Caki2 (cell line): Measurements from ENCODE around the gene ADAM8. TPM values are rescaled to one million over a fixed set of nuclear protein-coding genes. Genes with fewer than 3 reads are reported as not detected.
A peak's percentile ranks its signal among the peaks of the same experiment; 100 is the strongest.
"Not testable (repeated sequence)": the region's sequence is repeated elsewhere in the genome, so short reads cannot be mapped to it uniquely, and the experiment has no call there.

Experiments used
- DNase-seq: peaks from one replicate; pipeline ENCODE4 v3.0.0-alpha.2; 2015; ENCODE audit warnings: low read depth
- in situ Hi-C: cut with HindIII; loops from 2 replicates; pipeline ENCODE4 v1.10.0; 2016; ENCODE audit warnings: low sequenced_read_pairs, low pct_unique_long_range_greater_than_20kb, mixed read lengths
- total RNA-seq: library from RNA; depleted of rRNA; stranded (reverse); fragments of >200 nt; shearing (Covaris generic); gene quantifications from 2 replicates; pipeline ENCODE4 v1.2.3, GENCODE V29; 2014; ENCODE audit warnings: low replicate concordance; rRNA removed

The ADAM8 gene
- total RNA-seq: 0.55 and 2.9 TPM in 2 replicates

DNA sequence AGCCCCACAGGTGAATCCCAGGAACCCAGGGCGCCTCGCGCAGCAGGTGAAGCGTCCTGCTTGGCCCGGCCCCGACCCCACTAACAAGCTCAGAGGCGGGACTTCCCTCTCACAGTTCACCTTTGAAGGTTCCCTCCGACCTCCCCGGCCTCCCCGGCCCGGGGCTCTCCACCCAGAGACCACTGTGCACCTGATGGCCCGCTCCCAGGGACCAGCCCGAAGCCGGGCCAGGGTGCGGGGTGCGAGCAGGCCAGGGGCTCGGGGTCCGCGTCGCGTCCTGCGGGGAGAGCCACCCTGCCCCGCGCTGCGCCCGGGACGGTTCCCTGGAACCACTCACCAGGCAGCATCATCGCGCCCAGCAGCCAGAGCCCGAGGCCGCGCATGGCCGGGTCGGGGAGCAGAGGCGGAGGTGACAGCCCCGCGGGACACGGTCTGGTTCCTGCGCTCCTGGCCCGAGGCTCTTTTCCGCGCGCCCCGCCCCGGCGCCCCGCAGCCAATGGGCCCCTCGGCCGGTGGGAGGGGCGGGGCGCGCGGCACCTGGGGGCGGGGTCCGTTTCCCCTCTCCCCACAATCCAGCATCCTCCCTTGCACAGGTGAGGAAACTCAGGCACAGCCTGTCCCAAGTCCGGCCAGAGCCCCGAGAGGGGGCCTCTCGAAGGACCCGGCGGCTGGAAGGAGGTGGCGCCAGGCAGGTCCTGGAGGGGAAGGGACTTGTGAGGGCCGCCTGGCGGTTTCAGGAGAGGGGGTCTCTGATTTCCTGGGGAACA lies at the start of gene ADAM8:
Gene ADAM8 (minus strand): TSS at position 434 of the 767 bp plus-strand sequence. CDS start 51 bp downstream, at position 383.
- no peak for DNase-seq
- in situ Hi-C loops: no loop called here

DNA sequence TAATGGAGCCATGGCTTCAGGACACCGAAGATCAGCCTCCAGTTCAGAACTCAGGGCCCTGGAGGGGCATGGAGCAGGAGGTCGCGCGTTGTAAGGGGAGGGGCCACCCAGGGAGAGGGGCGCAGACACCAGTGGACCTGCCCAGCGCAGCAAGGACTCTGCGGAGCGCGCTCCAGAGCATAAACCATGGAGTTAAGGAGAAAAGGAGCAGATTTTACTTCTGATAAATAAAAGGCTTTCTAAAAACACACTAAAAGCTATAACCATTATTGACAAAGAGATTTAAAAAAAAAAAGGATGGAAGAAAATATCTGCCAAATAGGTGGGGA lies 49.5 kb upstream of the ADAM8 start:
- DNase-seq: no peak
- in situ Hi-C loops: no loop called here

DNA sequence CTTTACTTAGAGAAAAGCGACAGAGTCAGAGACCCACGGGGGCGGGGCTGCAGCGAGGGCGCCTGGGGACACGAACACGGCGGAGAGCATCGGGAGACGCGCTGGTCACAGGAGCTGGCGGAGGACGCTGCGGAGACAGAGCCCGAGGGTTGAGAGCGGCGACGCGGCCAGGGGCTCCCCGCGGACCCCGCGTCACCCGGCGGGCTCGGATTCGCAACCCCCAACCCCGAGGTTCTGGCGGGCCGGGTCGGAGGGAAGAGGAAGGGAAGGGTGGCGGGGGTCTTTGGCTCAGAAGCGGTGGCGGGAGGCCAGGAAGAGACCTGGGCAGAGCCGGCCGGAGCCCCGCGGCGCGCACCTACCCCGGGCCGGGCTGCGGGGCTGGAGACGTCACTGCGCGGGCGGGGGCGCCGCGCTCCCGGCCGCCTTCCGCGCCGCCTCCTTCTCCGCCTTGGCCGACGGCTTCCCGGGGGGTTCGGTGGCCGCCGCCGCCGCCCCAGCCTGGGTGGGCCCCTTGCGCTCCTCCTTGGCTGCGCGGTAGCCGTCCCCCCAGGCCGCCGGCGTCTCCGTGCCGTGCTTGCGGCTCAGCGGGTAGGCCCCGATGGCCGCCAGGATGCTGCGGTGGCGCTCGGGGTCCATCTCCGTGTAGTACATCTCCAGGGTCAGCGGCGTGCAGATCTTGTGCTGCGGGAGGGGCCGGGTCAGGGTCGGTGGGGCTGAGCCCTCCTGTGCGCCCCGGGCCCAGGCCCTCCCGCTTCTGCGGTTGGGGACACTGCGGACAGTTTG lies 49.0 kb upstream of the ADAM8 start:
- in situ Hi-C loops: no loop called here
- no peak for DNase-seq

DNA sequence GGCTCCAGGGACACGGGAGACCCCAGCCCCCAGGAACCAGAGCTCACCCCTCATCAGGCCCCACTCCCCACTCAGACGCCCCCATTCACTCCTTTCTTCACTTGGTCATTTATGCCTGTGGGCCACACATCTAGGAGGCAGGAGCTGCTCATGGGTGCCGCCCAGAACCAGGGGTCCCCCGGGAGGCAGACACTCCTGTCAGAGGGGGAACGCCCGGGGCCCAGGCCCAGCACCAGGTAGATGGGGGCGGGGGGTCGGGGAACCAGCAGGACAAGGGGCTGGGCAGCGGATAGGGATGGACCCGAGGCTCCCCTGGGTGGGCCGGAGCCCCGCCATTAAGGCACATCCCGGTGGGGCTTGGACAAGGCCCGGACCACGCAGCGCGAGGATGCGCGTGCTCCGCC lies 48.2 kb upstream of the ADAM8 start:
- DNase-seq: no peak
- in situ Hi-C loops: no loop called here

DNA sequence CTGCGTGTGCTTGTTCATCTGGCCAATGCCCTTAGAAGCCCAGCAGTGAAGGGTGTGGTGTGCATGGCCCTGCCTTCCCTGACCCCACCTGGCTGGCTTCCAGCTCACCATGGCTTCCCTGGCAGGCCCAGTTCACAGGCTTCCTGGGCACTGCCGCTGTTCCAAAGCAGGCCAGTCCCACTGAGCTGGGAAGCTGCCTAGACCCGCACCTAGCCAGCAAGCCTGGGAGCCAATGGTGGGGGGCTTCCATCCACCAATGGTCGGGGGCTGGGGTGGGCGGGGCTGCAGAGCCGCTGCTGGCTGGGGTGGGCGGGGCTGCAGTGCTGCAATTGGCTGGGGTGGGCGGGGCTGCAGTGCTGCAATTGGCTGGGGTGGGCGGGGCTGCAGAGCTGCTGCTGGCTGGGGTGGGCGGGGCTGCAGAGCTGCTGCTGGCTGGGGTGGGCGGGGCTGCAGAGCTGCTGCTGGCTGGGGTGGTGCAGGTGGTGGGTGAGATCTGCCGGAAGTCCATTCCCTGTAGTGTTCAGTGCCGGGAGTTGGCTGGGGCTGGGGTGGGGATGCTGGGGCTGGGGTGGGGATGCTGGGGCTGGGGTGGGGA lies 47.6 kb upstream of the ADAM8 start:
- in situ Hi-C loops: no loop called here
- peak; percentile 65 for DNase-seq

DNA sequence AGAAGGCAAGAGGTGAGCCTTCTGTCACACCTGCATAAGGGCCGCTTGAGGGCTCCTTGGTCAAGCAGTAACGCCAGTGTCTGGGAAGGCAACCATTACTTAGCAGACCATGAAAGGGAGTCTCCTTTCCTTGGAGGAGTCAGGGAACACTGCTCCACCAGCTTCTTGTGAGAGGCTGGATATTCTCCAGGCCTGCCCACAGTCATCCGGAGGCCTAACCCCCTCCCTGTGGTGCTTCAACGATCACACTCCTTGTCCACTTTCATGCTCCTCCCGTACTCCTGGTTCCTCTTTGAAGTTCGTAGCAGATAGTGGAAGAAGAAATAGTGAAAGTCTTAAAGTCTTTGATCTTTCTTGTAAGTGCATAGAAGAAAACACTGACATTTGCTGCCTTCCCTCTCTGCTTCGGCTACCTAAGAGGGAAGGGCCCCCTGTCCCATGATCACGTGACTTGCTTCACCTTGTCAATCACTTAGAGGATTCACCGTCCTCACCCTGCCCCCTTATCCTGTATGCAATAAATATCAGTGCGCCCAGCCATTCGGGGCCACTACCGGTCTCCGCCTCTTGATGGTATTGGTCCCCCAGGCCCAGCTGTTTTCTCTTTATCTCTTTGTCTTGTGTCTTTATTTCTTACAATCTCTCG lies 45.5 kb upstream of the ADAM8 start:
- DNase-seq, in situ Hi-C loops: not testable (repeated sequence)

DNA sequence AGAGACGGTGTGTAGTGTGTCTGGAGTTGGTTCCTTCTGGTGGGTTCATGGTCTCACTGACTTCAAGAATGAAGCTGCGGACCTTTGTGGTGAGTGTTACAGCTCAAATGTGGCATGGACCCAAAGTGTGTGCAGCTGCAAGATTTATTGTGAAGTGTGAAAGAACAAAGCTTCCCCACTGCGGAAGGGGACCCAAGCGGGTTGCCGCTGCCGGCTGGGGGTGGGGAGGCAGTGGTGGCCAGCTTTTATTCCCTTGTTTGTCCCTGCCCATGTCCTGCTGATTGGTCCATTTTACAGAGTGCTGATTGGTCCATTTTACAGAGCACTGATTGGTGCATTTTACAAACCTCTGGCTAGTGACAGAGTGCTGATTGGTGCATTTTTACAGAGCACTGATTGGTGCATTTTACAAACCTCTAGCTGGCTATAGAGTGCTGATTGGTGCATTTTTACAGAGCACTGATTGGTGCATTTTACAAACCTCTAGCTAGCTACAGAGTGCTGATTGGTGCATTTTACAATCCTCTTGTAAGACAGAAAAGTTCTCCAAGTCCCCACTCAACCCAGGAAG lies 44.3 kb upstream of the ADAM8 start:
- DNase-seq, in situ Hi-C loops: not testable (repeated sequence)

DNA sequence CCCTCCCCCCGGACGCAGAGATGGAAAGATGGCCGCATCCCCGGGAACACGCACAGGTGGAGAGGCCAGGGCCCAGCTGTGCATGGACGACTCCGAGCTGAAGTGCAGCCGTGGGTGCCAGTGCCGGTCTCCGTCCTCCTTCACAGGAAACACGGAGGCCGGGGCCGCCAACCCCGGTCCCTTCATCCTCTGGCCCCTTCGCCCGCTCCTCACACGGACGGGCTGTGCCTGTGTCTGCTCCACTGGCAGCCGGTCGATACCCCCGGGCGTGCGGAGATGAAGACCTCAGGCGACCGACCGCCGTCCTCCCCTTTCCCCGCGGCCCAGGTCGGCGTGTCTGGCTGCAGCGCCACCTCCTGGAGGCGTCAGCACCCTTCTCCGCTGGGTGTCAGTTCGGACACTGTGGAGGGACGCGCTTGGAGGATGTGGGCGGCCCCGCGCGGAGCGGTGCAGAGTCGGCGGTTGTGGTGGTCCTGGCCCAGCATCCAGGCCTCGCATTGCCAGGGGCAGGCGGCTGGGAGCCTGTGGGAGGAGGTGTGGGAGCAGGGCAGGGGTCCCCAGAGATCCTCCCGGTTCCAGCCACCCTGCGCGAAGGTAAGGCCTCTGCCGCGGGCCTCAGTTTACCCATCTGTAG lies 41.9 kb upstream of the ADAM8 start:
- peak; percentile 69 for DNase-seq
- in situ Hi-C loops: no loop called here

DNA sequence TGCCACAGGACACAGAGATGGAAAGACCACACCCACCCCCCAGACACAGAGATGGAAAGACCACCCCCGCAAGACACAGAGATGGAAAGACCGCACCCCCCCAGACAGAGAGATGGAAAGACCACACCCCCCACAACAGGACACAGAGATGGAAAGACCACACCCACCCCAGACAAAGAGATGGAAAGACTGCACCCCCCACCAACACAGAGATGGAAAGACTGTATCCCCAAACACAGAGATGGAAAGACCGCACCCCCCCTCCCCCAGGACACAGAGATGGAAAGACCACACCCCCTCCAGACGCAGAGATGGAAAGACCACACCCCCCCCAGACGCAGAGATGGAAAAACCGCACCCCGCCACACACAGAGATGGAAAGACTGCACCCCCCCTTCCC lies 40.1 kb upstream of the ADAM8 start:
- in situ Hi-C loops: no loop called here
- no peak for DNase-seq

DNA sequence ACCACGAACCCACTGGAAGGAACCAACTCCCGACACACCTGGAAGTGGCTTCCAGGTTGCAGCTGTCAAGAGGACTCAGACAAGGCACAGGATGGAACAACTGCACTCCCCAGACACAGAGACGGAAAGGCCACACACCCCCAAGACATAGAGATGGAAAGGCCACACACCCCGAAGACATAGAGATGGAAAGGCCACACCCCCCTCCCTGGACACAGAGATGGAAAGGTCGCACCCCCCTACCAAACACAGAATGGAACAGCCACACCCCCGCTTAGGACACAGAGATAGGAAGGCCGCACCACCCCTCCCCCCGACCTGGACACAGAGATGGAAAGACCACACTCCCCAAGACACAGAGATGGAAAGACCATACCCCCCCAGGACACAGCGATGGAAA lies 39.6 kb upstream of the ADAM8 start:
- no peak for DNase-seq
- in situ Hi-C loops: no loop called here

DNA sequence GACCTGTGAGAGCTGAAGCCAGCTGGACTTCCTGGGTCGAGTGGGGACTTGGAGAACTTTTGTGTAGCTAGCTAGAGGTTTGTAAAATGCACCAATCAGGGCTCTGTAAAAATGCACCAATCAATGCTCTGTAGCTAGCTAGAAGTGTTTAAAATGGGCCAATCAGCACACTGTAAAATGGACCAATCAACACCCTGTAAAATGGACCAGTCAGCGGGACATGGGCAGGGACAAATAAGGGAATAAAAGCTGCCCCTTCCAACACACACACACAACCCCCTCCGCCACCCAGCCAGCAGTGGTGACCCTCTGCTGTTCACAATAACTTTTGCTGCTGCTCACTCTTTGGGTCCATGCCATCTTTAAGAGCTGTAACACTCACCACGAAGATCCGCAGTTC lies 39.2 kb upstream of the ADAM8 start:
- peak; percentile 39 for DNase-seq
- in situ Hi-C loops: no loop called here

DNA sequence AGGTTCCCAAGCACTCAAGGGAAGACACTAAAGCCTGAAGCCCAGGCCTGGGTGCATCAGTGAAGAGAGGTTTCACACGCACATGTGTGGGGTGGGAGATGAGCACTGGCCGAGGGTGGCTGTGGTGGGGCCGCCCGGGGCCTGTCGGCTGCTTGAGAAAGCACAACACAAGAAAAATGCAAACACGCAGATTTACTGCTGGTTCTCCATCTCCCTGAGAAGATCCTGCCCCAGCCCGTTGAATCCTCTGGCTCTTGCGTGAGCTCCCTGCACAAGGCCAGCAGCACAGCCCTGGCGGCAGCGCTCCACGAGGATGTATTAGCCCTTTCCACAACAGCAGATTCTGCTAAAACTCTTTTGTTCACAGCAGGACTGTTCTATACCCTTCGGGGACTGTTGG lies 38.2 kb upstream of the ADAM8 start:
- DNase-seq: no peak
- in situ Hi-C loops: no loop called here

DNA sequence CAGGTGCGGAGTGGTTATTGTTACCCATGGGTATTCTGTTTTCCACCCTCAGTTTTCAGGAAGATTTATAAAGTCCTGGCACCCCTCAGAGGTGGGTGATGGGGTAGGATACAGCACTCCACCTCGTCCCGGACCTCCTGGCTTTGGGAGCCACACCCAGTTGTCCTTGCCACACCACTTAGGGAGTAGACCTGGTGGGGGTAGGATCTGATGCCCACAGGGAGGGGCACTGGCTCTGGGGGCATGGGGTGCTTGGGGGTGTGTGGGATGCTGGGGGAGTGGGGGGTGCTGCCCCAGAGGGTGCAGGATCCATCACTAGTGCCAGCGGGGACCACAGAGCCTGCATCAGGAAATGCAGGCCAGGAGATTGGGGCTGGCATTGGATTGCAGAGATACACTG lies 36.5 kb upstream of the ADAM8 start:
- in situ Hi-C loops: no loop called here
- no peak for DNase-seq

DNA sequence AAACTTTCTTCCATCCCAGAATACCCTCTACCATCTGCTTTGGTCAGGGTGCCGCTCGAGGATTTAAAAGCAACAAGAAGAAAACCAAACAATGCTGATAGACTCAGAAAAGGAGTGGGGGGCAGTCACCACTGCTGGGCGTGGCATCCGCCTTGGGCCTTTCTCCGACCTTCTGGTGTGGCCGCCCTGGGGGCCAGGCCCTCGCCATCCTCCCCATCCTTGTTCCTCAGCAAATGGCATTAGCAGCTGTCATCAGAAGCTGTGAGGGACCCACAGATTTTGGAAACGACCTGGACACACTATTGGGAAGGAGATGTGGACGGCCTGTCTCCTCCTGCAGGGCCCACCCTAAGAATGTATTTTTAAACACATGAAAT lies 36.1 kb upstream of the ADAM8 start:
- in situ Hi-C loops: no loop called here
- DNase-seq: no peak

DNA sequence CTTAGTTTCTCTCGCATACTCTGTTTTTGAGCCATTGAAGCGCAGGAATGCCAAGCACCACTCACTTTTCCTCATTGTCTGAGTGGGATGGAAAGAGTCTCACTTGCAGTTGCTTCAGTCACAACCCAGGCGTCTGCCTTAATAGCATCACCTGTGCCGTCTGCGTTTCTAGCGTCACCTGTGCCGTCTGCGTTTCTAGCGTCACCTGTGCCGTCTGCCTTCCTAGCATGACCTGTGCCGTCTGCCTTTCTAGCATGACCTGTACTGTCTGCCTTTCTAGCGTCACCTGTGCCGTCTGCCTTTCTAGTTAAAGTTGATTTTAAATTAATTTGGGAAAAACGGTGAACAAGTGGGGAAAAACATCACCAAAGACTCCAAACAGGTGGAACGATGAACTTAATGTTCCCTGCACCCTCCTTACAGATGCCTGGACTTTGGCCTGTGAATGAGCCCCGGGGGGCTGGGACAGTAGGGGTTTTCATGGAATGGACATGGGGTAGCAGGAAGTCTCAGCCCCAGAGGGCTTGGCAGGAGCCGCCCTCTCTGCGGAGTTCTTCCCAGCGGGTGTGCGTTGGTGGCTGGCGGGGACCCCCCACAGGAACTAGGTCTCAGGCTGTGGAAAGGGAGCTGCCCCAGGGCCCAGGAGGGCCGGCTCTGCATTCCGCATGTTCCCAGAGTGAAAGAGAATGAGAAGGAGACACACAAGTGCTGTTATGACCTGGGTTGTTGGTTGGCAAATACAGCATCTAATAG lies 35.5 kb upstream of the ADAM8 start:
- in situ Hi-C loops: no loop called here
- DNase-seq: no peak

DNA sequence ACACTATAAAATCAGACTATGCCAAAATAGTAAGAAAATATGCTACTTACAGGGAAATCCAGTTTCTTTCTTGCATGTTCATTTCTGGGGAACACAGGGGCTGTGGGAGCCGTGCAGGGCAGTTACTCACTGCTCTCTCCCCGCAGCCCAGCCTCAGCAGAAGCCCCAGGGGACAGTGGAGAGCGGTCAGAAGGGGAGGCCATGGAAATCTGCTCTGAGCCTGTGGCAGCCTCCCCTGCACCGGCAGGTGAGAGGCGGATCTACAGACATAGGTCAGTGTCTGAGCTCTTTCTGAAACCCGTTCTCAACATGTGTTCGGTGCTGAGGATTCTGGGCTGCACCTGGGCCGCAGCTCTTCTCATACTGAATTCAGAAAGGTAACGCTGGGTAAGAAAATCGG lies 34.9 kb upstream of the ADAM8 start:
- in situ Hi-C loops: no loop called here
- DNase-seq: no peak

DNA sequence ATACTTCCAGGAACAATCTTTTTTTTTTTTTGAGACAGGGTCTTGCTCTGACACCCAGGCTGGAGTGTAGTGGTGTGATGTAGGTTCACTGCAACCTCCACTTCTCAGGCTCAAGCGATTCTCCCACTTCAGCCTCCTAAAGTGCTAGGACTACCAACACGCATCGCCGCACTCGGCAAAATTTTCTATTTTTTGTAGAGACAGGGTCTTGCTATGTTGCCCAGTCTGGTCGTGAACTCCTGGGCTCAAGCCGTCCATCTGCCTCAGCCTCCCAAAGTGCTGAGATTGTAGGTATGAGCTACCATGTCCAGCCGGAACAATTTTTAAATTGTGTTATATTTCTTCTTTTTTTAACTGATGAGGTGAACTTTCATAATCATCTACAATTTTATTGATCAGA lies 34.1 kb upstream of the ADAM8 start:
- DNase-seq: no peak
- in situ Hi-C loops: no loop called here

DNA sequence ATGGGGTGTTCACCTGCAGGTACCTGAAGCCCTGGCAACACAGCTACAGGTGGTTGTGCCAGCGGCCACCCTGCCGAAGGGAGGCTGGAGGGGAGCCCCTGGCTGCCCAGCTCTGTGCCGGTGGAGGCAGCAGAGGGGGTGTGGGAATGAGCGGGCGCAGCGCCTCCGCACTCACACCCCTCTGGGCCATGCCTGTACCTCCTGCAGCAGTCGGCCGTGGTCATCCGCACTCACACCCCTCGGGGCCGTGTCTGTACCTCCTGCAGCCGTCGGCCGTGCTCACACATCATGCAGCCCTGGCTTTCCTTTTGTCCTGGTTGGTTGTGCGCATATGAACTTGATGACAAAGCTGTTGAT lies 33.7 kb upstream of the ADAM8 start:
- in situ Hi-C loops: no loop called here

More for the DNA sequence above, 33.7 kb upstream of the ADAM8 start:
- no peak for DNase-seq
